HuH-7 (cell line): Measurements from ENCODE around the gene FCF1.

Experiments used
- DNase-seq: peaks from one replicate; pipeline ENCODE4 v3.0.0; 2011; ENCODE audit warnings: low spot score

FCF1 gene

GRCh38 chr14:74765721-74766120 is 52.8 kb downstream of the FCF1 start:
- DNase-seq: no peak

DNA sequence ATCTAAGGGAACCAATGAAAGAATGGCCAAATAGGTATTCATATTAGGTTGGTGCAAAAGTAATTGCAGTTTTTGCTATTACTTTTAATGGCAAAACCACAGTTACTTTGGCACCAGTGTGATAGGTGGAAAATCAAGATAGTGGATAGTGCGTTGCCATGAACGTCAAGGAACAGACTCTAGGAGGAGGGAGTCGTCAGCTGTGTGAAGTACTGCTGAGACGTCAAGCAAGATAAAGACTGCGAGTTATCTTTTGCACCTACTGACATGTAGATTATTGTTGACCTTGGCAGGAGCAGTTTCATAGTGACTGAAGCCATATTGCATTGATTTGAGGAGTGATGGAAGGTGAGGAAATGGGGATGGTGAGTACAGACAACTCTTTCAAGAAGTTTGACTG is 58.5 kb downstream of the FCF1 start:
- DNase-seq: no peak

GRCh38 chr14:74784634-74785033 is 71.7 kb downstream of the FCF1 start:
- DNase-seq: no peak

DNA sequence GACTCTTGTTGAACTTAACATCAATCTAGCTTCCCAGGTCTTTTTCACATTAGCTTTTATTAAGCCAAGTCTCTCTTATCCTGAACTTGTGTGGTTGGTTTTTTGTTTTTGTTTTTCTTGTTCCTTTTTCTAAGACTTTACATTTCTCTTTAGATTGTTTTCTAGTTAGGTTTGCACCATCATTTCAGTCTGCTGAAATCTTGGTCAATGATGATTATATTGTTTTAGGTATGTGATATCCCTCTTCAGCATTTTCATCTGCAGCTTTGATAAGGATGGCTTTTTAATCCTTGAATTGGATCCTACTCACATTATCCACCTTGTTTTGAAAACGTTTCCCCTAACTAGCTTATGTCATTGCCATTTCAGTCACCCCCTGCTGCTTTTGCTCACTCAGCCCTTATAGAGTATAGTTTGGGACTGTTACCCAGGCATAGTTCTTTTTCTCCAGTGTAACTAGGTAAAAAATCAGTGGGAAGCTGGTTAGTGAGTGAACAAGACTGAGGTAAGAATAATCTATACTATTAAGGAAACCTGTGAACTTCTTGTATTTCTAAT is 72.2 kb downstream of the FCF1 start:
- DNase-seq: no peak

DNA sequence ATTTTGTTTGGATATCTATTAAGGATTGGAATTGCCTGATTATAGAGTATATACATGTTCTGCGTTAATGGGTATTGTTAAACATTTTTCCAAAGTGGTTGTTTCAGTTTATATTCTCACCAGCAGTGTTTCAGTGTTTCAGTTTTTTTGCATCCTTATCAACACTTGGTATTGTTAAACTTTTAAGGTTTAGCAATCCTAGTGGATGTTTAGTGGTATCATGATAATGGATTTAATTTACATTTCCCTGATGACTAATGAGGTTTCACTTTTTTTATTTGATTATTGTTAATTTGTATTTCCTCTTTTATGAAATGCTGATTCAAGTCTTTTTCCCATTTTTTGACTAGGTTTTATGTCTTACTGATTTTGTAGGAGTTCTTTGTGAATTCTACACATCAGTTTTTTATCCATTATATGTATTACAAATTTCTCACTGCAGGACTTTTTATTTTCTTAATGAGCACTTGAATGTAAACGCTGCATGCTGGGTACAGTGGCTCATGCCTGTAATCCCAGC is 73.9 kb downstream of the FCF1 start:
- no peak for DNase-seq
